ENCODE measurements around the gene SAMD8.
"Not testable (repeated sequence)": the region's sequence is repeated elsewhere in the genome, so short reads cannot be mapped to it uniquely, and the experiment has no call there.

SAMD8 gene

GRCh38 chr10:75143353-75143752 lies 31.9 kb downstream of the SAMD8 start:
- no peak for DNase-seq

GRCh38 chr10:75145590-75145989 lies 34.1 kb downstream of the SAMD8 start:
- no peak for DNase-seq

GRCh38 chr10:75146780-75147179 lies 35.3 kb downstream of the SAMD8 start:
- DNase-seq: no peak

GRCh38 chr10:75150656-75151055 lies 39.2 kb downstream of the SAMD8 start:
- DNase-seq: no peak

- DNase-seq: no peak
Observed at GRCh38 chr10:75159519-75159918, 48.1 kb downstream of the SAMD8 start.

GRCh38 chr10:75165684-75166622 lies 54.5 kb downstream of the SAMD8 start:
- DNase-seq: no peak

- no peak for DNase-seq
Observed at GRCh38 chr10:75166623-75166972, 55.1 kb downstream of the SAMD8 start.

- DNase-seq: no peak
Observed at GRCh38 chr10:75168275-75168674, 56.8 kb downstream of the SAMD8 start.

GRCh38 chr10:75170215-75170614 lies 58.8 kb downstream of the SAMD8 start:
- DNase-seq: no peak

- DNase-seq: no peak
Observed at GRCh38 chr10:75175046-75175445, 63.6 kb downstream of the SAMD8 start.

- DNase-seq: no peak
Observed at GRCh38 chr10:75176046-75176445, 64.6 kb downstream of the SAMD8 start.

- DNase-seq: no peak
Observed at GRCh38 chr10:75176736-75177135, 65.3 kb downstream of the SAMD8 start.

- no peak for DNase-seq
Observed at GRCh38 chr10:75179657-75180177, 68.3 kb downstream of the SAMD8 start.

- no peak for DNase-seq
Observed at GRCh38 chr10:75180592-75180991, 69.1 kb downstream of the SAMD8 start.

GRCh38 chr10:75181073-75181472 lies 69.6 kb downstream of the SAMD8 start:
- DNase-seq: no peak

- DNase-seq: no peak
Observed at GRCh38 chr10:75186310-75186709, 74.9 kb downstream of the SAMD8 start.

- DNase-seq: peak; percentile 3
Observed at GRCh38 chr10:75187961-75188426, 76.5 kb downstream of the SAMD8 start.

GRCh38 chr10:75188522-75188921 lies 77.1 kb downstream of the SAMD8 start:
- not testable (repeated sequence) for DNase-seq

GRCh38 chr10:75189266-75190096 lies 78.0 kb downstream of the SAMD8 start:
- DNase-seq: no peak

GRCh38 chr10:75191821-75192568 lies 80.5 kb downstream of the SAMD8 start:
- no peak for DNase-seq

- DNase-seq: not testable (repeated sequence)
Observed at GRCh38 chr10:75194625-75195024, 83.2 kb downstream of the SAMD8 start.

- no peak for DNase-seq
Observed at GRCh38 chr10:75195035-75195763, 83.7 kb downstream of the SAMD8 start.

Measured in NCI-H1694 treated with DMSO at 0.1 percent for 48 hours (cell line).